Stimulated activated CD8-positive, alpha-beta memory T cell treated with anti-CD3 and anti-CD28 coated beads, Interleukin-15, amount 100 ng/mL, for 24 hours (primary cell): ENCODE measurements around the gene ABCD4.
A peak's percentile ranks its signal among the peaks of the same experiment; 100 is the strongest.
"Not testable (repeated sequence)": the region's sequence is repeated elsewhere in the genome, so short reads cannot be mapped to it uniquely, and the experiment has no call there.

Experiments used
- DNase-seq: peaks from one replicate; pipeline ENCODE4 v3.0.0-alpha.2; 2020; ENCODE audit warnings: low read depth

ABCD4 gene

DNA sequence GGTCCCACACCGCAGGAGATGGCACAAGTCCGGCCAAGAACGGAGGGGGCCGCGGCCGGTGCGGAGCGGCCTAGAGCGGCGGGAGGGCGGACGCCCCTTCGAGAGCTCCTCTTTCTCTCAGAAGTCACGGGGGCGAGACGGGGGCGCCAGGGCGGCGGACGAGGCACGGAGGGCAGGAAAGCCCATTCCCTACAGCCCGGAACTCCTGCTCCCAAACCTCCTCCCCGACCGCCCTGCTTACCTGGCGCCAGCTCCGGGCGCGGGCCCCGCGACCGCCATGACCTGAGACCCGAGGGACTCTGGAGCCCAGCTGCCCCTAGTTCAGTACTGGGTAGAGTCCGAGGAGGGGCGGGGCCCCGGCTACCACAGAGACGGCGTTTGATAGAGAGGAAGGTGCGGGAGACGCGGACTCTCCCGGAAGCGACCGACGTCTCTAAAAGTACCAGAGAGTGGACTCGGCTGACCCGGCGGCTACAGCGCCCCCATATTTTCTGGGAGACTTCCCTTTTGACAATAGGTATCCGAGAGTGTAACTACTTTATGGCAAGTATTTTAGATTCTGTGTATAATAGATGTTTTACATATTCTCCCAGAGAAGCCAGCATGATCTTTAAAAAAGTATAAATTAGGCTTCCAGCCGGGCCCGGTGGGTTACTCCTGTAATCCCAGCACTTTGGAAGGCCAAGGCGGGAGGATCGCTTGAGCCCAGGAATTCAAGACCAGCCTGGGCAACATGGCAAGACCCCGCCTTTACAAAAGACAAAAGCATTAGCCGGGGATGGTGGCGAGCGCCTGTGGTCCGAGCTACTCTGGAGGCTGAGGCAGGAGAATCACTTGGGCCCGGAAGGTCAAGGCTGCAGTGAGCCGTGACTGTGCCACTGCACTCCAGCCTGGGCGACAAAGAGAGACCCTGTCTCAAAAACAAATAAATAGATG is at the start of gene ABCD4:
Gene ABCD4, minus strand, starts transcription at position 301 of the 936 bp plus-strand sequence. Its CDS starts 22 bp downstream, at position 279.
- DNase-seq, result peak; percentile 52

DNA sequence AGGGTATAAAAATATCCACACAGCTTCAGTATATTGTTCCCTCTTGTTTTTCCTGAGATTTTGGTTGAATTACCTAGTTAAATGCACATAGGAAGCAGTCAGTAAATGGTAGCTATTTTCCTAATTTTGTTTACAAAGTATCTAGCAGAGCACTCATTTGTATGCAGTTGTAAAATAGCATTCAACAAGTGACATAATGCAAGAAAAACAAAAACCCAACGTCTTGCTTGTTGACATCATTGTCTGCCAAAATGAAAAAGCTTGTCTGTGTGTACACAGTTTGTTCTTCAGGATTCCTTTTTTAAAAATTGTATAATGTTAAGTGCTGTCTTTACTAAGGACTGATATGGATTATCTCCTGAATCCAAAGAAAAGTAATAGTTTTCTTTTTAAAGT is 48.2 kb upstream of the ABCD4 start:
- DNase-seq, result no peak

- DNase-seq, result no peak
Measured at GRCh38 chr14:74350211-74350927, 47.6 kb upstream of the ABCD4 start.

GRCh38 chr14:74349757-74350156 is 47.0 kb upstream of the ABCD4 start:
- no peak for DNase-seq

DNA sequence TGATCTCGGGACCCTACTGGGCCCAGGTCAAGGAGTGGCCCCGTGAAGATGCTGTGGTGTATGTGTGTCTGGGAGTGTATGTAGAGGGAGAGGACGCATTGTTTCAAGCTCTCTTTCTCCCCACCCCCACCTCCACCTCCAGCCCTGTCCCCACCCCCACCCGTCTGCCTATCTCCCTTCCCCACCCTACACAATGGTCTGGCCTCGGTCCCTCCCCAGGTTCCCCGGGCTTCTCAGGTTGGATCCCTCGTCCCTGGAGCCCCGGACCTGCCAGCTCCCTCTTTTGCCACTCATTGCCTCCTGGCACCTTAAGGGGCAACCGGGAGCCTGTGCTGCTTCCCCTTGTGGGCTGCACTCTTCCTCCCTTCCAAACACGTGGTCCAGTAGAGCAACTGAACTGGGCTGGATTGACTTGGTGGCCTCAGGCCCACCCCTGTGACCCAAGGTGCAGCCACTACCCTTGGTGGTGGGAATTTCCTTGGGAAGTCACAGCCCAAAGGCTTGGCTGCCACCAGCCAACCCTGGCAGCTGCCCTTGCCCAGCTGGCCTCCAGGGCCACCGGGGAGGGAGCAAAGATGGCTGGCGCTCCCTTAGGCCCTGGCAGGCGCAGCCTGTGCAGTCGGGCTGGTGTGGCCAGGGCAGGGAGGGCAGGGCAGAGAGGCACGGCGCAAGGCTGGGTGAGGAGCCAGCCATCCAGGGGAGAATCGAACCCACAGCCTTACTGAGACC is 46.2 kb upstream of the ABCD4 start:
- no peak for DNase-seq

DNA sequence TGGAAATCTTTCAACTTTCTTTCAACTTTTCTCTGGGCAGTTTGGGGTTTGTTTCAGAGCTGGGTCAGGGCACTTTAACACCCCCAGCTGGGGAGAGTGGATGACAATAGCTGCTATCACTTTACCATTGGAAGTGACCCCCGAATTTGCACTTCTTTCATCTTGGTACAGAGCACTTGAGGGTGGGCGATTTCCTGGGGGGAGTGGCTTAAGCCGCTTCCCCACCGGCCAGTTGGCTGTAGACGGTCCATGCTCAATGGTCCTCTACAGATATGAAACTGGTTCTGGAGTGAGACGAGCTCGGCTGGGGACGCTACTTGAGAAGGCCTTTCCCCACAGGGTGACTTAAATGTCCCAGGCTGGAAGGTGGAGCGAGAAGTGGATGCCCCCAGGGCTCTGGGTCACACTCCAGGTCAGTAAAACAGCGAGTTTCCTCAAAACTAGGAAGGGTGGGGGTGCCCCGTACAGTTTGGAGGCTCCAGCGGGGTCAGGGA is 45.6 kb upstream of the ABCD4 start, which contains the start of gene VRTN:
Gene VRTN, plus strand, starts transcription at position 231 of the 494 bp plus-strand sequence. CDS start 8,313 bp downstream, outside the sequence.
- no peak for DNase-seq

- DNase-seq, result no peak
Measured at GRCh38 chr14:74347795-74348100, 45.0 kb upstream of the ABCD4 start.

- no peak for DNase-seq
Measured at GRCh38 chr14:74347097-74347794, 44.5 kb upstream of the ABCD4 start.

- DNase-seq, result no peak
Measured at GRCh38 chr14:74346341-74346740, 43.6 kb upstream of the ABCD4 start.

DNA sequence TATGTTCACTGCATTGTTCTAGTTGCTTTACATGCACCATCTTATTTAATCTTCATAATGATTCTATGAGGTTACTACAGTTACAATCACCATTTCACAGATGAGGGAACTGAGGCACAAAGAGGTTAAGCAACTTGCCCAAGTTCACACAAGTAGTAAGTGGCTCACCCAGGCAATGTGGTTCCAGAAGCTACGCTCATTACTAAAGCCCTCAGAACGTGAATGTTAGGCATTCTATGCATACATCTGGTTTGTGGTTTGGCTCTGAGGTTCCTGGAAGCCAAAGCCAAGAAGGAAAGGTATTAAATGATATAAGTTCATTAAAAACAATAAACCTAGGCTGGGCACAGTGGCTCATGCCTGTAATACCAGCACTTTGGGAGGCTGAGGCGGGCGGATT is 31.2 kb upstream of the ABCD4 start:
- no peak for DNase-seq

DNA sequence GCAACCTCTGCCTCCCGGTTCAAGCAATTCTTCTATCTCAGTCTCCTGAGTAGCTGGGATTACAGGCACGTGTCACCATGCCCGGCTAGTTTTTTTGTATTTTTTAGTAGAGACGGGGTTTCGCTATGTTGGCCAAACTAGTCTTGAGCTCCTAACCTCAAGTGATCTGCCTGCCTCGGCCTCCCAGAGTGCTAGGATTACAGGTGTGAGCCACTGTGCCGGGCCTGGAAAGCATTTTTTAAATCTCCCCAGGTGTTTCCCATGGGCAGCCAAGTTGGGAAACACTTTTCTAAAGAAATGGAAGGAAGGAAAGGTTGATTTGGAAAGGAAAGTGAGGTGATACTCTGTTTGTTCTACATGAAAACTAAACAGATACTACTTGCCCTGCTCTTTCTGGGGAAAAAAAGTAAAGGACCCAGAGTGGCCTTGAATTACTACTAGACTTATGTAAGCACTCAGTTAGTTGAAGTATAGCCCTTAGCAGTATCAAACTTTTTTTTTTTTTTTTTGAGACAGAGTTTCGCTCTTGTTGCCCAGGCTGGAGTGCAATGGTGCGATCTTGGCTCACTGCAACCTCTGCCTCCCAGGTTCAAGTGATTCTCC is 27.3 kb upstream of the ABCD4 start:
- DNase-seq, result not testable (repeated sequence)

DNA sequence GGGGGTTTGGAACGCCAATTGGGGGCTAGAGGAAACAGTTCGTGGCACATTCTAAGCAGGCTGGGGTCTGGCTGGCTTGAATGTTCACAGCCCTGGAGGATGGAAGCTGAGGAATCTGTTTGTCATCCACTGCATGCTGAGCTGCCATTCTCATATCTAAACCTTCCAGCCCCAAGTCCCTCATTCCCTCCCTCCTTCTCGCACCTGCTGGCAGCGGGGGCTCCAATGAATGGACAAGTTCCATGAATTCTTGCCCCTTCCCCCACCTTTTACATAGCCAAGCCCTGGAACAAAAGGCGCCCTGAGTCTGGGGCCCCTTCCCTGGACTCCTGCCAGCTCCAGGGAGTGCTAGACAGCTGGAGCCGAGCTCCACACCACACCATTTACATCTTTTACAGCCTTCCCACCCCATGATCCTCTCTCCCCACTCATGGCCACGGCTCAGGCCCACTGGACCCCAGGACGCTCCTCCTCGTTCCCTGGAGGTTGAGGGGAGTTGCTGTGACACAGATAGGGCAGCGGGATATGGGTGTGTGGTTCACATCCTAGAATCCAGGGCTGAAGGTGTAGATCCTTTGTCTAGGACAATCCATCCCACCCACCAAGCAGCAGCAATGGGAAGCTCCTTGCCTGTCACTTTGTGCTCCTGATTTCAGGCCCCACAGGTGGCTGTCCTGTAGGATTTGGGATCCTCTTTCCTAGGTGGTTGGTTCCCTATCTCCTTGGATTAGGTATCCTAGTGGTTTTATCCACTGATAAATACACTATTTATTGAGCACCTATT is 23.8 kb upstream of the ABCD4 start:
- DNase-seq, result no peak

DNA sequence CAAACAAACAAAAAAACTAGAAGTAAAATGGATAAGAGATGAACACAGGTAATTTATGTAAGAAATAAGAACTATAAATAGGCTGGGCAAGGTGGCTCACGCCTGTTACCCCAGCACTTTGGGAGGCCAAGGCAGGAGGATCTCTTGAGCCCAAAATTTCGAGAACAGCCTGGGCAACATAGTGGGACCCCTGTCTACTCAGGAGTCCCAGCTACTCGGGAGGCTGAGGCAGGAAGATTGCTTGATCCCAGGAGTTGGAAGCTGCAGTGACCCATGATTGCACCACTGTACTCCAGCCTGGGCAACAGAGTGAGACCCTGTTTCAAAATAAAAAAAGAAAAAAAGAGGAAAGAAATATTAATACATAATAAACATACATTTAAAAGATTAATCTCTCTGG is 22.7 kb upstream of the ABCD4 start:
- DNase-seq, result no peak

DNA sequence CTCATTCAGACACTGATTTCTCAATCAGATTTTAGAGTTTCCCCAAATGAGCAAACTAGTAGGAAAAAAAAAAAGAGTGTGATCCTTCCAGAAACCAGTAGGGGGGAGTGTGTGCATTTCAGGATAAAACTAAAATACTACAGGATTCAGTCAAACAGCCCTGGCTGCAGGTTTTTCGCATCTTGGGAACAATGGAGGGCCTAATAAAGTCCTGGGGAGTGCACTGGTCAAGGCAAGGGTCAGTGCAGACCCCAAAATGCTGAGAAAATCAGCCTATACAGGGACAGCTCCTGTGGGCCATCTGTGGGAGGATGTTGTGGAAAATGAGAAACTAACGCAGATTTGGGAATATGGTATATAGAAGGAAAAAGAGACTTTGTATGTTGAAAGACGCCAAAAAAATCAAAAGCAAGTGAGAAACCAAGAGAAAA is 22.2 kb upstream of the ABCD4 start:
- no peak for DNase-seq

DNA sequence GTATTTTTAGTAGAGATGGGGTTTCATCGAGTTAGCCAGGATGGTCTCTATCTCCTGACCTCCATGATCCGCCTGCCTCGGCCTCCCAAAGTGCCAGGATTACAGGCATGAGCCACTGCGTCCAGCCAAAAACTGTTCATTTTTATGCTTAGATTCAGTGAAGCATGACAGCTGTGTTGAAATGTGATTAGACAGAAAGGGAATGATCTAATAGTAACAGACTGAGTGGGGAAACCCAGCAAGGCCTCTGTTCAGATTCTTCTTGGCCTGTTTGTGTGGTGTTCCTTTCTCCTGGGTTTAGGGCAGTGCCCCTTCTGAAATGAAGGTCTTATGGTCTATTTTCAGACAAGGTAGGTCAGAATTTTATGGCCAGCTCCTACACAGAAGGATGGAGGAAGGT is 11.8 kb upstream of the ABCD4 start:
- DNase-seq, result no peak

DNA sequence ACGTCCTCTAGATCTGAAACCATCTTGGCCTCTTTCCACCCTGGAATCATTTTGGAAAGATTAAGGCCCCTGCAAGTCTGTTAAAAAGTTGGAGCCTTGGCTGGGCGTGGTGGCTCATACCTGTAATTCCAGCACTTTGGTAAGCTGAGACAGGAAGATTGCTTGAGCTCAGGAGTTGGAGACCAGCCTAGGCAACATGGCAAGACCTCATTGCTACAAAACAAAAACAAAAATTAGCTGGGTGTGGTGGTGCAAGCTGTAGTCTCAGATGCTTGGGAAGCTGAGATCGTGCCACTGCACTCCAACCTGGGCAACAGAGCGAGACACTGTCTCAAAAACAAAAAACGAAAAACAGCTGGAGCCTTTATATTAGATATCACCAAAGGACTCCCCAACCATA is 10.9 kb upstream of the ABCD4 start:
- no peak for DNase-seq

GRCh38 chr14:74312161-74312560 is 9.4 kb upstream of the ABCD4 start:
- DNase-seq, result no peak

GRCh38 chr14:74309125-74310022 is 6.6 kb upstream of the ABCD4 start:
- no peak for DNase-seq

- DNase-seq, result no peak
Measured at GRCh38 chr14:74308695-74309094, 6.0 kb upstream of the ABCD4 start.
